B cell (primary cell): ENCODE results near the gene SLC4A3.

Experiments used
- EZH2 ChIP-seq: IDR thresholded peaks from 2 replicates; pipeline ENCODE4 v1.6.1; 2012; ENCODE audit warnings: borderline replicate concordance, low read depth, mild to moderate bottlenecking, moderate library complexity, low read length; ENCODE audit not compliant: insufficient read depth, poor library complexity, severe bottlenecking
- TF ChIP-seq, protein P1 (sequence below): fragments of 200-600 bp; IDR thresholded peaks from one replicate; pipeline ENCODE4 v1.8.0; 2022; ENCODE audit warnings: antibody characterized with exemption, mild to moderate bottlenecking

DNA sequence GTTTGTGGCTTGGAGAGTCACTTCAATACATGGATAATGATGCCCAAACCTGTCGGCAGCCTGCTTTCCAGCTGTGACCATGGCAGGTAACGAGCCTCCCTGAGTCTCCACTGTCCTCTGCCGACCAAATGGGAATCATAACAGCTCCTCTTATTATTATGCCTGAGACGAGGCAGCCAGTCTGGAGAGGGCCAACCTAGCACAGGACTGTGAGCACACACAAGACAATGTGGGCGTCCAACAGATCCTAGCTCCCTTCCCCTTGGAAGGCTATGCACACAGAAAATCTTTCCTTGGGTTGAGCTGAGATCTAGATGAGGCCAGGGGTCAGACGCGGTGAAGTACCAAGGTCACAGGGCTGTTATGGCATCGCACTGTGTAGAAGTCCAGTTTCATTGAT lies 890 bp upstream of the SLC4A3 start:
- TF ChIP-seq, protein P1, sequence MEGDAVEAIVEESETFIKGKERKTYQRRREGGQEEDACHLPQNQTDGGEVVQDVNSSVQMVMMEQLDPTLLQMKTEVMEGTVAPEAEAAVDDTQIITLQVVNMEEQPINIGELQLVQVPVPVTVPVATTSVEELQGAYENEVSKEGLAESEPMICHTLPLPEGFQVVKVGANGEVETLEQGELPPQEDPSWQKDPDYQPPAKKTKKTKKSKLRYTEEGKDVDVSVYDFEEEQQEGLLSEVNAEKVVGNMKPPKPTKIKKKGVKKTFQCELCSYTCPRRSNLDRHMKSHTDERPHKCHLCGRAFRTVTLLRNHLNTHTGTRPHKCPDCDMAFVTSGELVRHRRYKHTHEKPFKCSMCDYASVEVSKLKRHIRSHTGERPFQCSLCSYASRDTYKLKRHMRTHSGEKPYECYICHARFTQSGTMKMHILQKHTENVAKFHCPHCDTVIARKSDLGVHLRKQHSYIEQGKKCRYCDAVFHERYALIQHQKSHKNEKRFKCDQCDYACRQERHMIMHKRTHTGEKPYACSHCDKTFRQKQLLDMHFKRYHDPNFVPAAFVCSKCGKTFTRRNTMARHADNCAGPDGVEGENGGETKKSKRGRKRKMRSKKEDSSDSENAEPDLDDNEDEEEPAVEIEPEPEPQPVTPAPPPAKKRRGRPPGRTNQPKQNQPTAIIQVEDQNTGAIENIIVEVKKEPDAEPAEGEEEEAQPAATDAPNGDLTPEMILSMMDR, result no peak
- TF ChIP-seq EZH2, result no peak
